ENCODE results near the gene DRAXIN.

The DRAXIN gene

GRCh38 chr1:11761988-11762406, 70.5 kb downstream of the DRAXIN start, which contains the start of gene C1orf167:
TSS of gene C1orf167 (plus strand) at chr1:11762193. CDS start at chr1:11764401, 2,208 bp downstream.
- TF ChIP-seq CTCF (conservative IDR thresholded peaks at IDR 0.05; ENCODE audit: low read depth, low read length), result no peak
- no peak for DNase-seq (ENCODE audit: low read depth)
- no peak within 1 kb of the TSS for H3K4me3 ChIP-seq (ENCODE audit: low read length)

- no peak for DNase-seq (ENCODE audit: low read depth)
- TF ChIP-seq CTCF (conservative IDR thresholded peaks at IDR 0.05; ENCODE audit: low read depth, low read length), result no peak
- no peak overlapping the region for H3K4me3 ChIP-seq (ENCODE audit: low read length)
Measured at GRCh38 chr1:11764115-11764514, 72.6 kb downstream of the DRAXIN start.

GRCh38 chr1:11764519-11764918, 73.0 kb downstream of the DRAXIN start:
- TF ChIP-seq CTCF (conservative IDR thresholded peaks at IDR 0.05; ENCODE audit: low read depth, low read length), result no peak
- no peak overlapping the region for H3K4me3 ChIP-seq (ENCODE audit: low read length)
- DNase-seq (ENCODE audit: low read depth), result no peak

GRCh38 chr1:11765661-11766428, 74.3 kb downstream of the DRAXIN start:
- no peak overlapping the region for H3K4me3 ChIP-seq (ENCODE audit: low read length)
- no peak for TF ChIP-seq CTCF (conservative IDR thresholded peaks at IDR 0.05; ENCODE audit: low read depth, low read length)
- no peak for DNase-seq (ENCODE audit: low read depth)

GRCh38 chr1:11766429-11766776, 74.9 kb downstream of the DRAXIN start:
- TF ChIP-seq CTCF (conservative IDR thresholded peaks at IDR 0.05; ENCODE audit: low read depth, low read length), result no peak
- H3K4me3 ChIP-seq (ENCODE audit: low read length), result no peak overlapping the region
- DNase-seq (ENCODE audit: low read depth), result no peak

GRCh38 chr1:11767922-11768704, 76.6 kb downstream of the DRAXIN start:
- TF ChIP-seq CTCF (conservative IDR thresholded peaks at IDR 0.05; ENCODE audit: low read depth, low read length), result no peak
- H3K4me3 ChIP-seq (ENCODE audit: low read length), result no peak overlapping the region
- no peak for DNase-seq (ENCODE audit: low read depth)

Measured in retinal pigment epithelial cell (primary cell).